ENCODE measurements around the gene MXD3.
A peak's percentile ranks its signal among the peaks of the same experiment; 100 is the strongest.
"Not testable (repeated sequence)": the region's sequence is repeated elsewhere in the genome, so short reads cannot be mapped to it uniquely, and the experiment has no call there.

MXD3 gene

DNA sequence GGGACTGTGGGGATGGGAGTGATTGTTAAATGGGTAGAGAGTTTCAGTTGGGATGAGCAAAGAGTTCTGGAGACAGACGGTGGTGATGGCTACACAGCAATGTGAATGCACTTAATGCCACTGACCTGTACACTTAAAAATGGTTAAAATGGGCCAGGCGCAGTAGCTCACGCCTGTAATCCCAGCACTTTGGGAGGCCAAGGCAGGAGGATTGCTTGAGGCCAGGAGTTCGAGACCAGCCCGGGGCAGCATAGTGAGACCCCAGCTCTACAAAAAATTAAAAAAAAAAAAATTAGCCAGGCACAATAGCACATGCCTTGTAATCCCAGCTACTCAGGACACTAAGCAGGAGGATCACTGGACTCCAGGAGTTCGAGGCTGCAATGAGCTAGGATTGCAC is 32.1 kb upstream of the MXD3 start:
- no peak for DNase-seq (ENCODE audit: low spot score)

DNA sequence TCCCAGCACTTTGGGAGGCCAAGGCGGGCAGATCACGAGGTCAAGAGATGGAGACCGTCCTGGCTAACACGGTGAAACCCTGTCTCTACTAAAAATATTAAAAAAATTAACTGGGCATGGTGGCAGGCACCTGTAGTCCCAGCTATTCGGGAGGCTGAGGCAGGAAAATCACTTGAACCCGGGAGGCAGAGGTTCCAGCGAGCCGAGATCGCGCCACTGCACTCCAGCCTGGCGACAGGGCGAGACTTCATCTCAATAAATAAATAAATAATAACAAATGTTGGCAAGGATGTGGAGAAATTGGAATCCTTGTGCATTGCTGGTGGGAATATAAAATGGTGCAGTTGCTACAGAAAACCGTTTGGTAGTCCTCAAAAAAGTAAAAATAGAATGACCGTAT is 31.3 kb upstream of the MXD3 start:
- not testable (repeated sequence) for DNase-seq (ENCODE audit: low spot score)

DNA sequence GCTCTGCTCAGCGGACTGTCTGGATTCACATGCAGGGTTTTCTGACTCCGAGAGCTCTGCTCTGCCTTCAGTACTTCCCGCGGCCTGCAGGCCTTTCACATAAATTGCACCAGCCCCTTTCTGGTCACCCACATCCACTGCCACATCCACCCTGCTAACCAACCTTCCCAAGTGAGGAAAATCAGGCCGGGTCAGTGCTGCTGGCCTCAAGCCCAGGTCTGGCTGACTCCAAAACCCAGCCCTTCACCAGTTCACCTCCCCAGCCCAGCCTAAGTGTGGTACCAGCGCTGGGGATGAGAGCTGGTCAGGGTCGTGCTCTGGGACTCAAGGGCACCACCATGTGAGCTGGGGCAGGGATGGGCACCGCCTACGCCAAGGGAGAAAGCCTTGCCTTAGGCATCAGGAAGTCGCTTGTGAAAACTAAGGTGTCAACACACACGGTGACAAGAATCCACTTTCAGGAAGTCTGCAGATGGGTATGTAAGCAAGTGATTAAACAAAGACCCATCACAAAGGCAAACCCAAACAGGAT is 27.5 kb upstream of the MXD3 start:
- no peak for DNase-seq (ENCODE audit: low spot score)

DNA sequence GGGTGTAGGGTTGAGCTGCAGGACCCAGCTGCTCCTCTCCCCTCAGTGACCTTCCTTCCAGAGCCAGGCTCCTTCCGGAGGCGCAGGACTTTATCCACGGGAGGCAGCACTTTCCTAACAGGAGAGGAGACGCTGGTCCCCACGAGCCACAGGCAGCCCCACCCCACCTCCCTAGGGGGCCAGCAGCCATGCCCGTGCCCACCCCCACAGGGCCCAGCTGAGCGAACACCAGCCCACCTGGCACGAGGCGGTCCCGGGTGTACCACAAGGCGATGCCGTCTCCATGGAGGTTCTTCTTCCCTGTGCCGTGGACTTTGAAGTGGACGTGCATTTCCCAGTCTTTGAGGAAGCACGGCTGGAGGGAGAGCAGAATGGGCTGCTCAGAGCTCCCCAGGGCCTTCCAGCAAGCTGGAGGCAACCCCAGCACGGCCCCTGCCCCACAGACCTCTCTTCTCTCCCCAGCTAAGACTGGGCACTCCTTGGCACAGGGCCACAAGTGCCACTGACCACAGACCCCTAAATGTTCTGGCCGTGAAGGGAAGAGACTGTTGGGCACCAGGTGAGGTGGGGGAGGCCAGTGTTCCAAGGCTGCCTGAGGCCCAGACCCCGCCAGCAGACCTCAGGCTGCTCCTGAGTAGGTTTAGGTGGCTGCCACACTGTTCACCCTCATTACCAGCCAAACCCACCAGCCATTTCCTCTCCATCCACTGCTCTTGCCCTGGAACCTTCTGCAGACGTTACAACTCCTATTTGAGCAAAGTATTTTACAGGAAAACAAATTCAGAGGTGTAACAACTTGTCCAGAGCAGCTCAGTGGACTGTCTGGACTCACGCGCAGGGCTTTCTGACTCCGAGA is 26.8 kb upstream of the MXD3 start:
- DNase-seq (ENCODE audit: low spot score): no peak

DNA sequence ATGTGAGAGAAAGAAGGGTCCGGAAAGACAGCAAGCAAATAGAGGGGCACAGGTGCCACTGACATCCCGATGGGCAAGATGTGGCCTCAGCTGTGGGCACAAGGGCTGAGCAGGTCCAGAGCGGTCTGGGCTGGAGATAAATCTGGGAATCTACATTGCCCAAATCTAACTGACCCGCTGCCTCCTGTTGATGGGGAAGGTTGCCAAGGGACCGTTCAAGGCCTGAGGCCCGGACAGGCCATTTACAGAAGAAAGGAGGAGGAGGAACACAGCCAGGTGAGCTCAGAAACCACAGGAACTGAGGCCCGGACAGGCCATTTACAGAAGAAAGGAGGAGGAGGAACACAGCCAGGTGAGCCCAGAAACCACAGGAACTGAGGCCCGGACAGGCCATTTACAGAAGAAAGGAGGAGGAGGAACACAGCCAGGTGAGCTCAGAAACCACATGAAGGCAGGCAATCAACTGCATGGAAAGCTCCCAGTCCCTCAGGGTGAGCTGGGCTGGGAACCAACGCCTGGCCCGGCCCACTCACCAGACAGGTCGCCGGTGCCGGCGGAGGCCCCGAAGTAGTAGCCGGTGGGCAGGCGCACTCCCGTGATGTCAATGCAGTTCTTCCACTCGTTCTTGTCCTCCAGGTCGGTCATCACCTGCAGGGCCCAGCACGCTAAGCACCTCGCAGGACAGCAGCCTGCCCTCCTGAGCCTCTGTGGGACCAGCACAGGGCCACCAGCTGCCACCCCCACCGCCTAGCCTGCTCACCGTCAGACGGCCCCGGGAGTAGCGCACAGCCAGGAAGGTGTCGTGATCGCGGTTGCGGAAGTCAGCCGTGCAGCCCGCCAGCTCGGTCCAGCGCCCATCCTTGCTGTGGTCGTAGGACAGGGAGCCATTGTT is 25.2 kb upstream of the MXD3 start:
- DNase-seq (ENCODE audit: low spot score): no peak

DNA sequence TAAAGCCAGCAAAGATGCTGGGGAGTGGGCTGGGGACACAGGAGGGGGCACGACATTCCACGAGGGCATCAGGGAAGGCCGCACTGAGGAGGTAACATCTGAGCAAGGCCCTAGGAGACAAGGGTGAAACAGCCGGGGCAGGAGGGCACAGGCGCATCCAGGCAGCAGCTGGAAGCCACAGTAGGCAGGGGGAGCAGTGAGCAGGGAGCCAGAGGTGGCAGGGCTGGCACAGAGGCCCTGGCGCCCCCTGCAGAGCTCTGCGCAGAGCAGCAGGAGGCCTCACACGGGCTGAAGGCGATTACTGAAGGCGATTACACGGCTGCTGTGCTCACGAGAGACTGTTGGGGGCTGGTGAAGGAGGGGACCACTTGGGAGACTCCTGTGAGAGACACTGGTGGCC is 24.4 kb upstream of the MXD3 start:
- DNase-seq (ENCODE audit: low spot score): peak; percentile 87

DNA sequence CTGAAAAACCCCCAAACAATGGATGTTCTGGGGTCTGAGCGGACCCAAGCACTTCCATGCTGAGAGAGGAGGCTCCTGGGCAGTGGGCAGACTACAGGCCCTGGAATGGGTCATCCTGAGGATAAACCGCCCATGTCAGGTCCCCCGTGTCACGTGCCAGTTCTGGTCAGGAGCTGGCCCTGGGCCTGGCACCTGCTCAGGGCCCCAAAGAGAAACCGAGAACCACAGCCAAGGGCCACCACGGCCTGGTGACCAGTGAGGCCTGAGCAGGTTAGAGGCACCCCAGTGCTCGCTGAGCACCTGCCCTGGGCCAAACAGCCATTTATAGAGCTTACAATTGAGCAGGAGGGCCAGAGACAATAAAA is 24.0 kb upstream of the MXD3 start:
- no peak for DNase-seq (ENCODE audit: low spot score)

DNA sequence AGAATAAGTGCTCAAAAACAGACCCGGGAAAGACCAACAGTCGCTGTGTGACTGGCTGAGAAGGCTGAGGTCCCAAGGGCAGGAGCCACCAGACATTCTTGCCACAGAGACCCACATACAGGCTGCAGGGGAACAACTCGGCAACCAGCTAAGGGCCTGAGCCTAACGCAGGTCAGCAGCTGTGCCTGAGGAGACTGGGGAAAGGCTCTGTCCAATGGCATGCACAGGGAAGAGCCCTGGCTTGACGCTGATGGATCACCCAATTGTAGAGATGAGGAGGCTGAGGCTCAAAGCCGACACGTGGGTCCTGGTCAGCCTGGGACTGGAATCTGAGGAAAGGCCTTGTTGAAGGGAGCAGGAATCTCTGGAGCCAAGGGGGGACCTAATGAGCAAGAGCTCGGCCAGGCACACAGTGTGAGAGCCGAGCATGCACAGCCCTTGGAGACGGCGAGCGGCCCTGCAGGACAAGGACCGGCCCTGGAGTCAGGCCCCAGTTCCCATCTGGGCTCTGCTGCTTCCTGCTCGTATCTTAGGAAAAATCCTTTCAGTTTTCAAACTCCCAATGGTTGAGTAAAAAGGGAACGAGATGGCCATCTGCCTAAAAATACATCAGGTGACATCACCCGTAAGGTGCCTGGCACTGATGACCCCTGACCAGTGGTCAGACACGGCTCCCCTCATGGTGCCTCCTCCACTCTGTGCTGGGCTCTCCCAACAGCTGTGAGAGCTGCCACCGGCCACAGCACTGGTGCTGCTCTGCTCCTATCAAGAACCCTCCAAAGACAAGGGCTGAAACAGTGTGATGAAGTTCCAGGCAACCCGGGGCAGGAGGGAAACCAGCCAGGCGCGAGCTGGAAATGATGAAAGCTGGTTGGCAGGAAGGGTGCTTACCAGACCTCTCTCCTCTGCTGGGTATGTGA is 23.3 kb upstream of the MXD3 start:
- no peak for DNase-seq (ENCODE audit: low spot score)

DNA sequence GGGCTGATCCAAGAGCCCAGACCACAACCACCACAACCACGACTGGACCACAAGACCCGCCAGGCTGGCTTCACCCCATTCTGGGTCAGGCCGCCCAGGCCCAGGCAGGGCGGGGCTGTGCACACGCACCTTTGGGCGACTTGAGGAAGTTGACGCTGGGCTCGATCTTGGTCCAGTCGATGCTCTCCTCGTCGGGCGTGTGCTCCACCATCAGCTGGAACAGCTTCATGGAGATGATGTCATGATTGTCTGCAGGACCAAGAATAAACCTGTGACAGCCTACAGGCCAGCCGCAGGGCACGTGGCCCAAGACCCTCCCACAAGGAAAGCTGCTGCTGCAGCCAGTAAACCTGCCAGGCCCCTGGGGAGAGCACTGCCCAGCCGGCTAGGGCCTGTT is 22.5 kb upstream of the MXD3 start:
- DNase-seq (ENCODE audit: low spot score): no peak

DNA sequence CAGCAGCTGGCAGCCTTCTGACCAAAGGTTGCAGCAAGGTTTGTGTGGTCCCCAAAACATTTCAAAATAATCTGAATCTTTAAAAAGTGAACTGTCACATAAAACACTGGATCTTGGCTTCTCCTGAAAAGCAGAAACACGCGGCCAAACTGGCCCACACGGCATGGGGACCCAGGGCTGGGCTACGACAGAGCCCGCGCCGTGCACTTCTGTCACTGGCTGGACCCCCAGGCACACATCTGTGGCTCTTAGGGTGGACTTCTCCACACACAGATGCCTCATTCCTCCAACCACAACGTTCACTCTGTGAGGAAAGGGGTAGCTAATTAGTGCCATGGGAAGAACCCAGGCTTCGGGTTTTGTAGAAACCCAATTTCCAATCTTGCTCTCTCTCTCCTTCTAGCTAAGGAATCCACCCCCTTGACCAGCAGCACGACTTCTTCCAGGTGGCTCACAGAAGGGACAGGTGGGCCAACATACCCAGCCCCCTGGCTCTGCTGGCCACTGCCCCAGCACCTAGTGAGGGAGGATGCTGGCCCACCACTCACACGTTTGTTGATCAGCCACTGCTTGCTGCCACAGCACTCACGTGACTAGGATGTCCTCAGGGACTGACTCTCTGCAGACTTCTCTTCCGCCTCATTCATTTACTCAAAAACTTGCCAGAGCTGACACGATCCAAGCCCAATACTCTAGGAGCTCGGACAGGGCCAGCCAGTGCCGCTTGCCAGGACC is 21.9 kb upstream of the MXD3 start:
- DNase-seq (ENCODE audit: low spot score): no peak

DNA sequence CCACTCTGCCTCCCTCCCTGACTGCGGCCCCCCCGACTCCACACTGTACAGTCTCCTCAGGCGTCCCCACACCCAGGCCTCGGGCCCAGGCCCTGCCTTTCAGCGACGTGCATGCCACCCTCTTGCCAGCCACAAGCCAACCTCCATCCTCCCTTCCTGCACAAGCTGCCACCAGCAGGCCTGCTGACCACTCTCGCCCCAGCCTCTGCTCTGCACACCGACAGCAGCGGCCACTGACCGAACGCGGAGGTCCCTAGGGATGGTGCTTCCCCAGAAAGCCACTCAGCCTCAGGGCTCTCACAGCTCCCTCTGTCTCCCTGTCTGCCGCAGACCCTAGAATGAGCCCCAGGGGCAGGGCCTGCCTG is 21.2 kb upstream of the MXD3 start:
- no peak for DNase-seq (ENCODE audit: low spot score)

DNA sequence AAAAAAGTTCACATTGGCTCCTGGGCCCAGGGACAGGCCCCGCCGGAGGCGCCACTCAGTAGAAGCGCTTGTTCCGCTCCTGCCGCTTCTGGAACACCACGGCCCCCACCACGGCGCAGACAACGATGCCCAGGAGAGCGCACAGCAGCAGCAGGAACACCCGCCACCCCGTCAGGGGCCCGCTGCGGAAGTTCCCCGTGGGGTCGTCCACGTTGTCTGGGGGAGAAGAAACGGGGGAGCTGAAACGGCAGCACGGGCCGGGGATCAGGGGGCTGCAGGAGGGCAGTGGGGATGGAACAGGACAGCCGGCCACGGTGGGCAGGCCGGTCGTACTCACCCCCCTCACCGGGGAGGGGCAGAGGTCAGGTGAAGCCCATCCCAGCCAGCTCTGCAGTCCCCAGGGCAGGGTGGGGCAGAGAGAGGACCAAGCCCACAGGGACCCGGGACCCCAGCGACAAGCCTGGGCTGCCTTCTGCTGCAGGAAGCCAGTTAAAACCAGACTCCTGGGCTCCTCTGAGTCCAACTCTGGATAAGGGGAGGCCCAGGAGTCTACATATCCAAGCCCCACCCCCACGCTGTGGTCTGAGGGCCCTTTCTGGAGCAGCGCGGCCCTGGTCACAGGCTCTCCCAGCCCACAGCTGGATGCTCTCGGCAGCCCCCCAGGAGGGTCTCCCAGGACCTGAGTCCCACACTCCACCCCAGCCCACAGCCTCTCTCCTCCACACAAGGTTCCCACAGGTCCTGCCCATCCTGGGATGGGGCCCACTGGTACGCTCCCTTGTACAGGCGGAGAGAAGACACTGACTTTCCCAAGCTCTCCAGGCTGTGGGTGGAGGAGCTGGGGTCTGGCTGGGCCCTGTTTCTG is 20.6 kb upstream of the MXD3 start:
- DNase-seq (ENCODE audit: low spot score): no peak

DNA sequence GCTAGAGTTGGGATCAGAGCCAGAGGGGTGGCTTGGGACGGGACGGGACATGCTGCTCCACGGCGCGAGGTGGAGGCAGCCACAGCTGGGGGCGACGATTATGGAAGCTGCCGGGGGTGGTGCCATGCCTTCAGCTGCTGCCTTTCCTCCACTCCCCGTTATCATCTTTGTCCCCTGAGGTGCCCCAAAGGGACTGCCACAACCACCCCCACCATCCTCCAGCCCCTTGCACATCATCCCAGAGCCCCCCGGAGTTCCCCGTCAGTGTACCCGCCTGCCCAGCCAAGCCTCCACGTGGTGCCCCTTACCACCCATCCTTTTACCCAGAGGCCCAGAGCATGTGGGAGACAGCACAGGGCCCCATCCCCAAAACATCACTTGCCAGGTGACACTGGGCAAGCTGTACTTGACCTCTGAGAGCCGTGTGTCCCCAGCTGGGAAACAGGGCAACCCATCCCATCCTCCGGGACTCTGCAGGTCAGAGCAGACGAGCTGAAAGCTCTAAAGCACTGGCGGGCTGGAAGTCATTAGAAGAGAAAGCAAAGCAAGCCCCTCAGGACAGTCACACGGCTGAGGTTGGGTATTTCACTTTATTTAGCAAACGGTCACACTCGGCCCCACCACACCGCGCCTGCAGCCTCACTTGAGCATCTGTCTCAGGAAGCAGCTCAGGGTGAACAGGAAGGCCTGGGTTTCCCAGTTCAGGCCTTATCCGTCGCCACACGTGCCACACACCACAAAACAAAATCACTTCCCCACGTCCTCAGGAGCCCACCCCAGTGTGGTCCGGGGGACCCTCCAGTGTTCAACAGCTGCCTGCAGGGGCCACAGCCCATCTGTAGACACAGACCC is 19.5 kb upstream of the MXD3 start:
- peak; percentile 12 for DNase-seq (ENCODE audit: low spot score)

DNA sequence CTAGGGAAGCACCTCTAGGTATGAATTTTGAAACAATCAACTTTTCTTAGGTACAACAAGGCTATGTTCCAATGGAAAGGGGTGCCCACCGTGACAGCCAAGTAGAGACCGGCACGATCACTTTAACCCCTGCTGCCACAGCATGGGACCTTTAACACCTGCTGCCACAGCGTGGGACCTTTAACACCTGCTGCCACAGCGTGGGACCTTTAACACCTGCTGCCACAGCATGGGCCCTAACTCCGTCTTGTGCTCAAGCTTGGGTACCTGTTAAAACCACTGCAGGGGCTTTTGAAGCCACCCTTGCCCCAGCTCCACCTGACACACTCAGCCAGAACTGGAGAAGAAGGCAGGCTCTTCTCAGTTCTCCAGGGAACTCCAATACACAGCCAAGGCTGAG is 18.2 kb upstream of the MXD3 start:
- no peak for DNase-seq (ENCODE audit: low spot score)

DNA sequence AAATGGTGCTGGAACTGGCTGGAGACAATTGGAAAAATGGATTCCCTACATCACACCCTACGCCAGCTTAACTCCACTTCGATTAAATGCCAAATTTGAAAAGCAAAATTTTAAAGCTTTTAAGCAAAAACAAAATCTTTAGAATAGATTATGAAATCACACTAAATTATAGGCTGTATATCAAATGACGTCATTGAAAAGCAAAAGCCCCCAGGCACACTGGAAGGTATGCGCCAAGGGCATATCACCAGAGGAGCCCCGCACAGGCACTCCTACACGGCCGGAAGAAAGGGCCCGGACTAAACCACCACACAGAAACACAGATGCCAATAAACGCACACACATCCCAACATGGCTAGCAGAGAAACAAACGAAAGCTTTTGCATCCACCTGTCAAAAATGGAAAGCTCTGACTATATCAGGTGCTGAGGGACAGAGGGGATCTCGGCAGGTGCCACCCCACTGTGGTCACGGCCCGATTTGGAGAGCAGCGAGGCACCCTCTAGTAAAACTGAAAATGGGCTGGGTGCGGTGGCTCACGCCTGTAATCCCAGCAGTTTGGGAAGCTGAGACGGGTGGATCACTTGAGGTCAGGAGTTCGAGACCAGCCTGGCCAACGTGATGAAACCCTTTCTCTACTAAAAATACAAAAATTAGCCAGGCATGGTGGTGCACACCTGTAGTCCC is 17.0 kb upstream of the MXD3 start:
- no peak for DNase-seq (ENCODE audit: low spot score)

DNA sequence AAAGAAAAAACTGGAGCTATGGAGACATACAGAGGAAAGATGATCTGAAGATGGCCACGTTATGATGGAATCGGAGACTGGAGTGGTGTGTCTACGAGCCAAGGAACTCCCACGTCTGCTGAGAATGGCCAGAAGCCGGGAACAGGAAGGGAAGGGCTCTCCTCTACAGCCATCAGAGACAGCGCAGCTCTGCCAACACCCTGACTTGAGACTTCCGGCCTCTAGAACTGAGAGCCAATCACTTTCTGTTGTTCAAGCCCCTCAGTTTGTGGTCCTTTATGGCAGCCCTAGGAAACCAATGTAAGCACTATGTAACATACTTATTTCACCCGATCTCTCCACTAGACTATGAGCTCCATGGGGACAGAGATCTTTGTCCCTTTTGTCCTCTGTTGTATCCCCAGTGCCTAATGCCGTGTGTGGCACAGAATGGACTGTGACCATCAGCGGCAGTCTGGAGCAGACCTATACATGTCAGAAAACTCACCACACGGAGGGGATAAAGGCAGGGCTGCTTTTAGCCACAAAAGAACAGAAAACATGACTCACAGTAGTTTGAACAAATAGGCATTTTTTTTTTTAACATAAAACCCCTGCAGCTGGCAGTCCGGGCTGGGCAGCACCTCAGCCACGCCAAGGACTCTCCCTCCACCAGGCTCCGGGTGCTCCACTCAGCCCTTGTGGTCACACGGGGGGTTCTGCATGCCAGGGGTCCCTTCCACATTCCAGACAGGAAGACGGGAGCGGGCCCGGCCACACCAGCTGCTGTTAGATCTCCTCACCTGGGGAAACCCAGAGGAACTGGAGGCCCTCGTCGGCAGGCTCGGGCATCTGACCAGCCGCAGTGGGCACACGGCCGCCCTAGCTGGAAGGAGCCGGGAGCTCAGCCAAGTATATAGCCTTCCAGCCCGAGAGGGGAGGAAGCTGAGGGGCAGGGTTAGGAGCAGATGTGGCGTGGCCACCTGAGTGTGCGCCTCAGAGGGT is 16.1 kb upstream of the MXD3 start:
- DNase-seq (ENCODE audit: low spot score): no peak

DNA sequence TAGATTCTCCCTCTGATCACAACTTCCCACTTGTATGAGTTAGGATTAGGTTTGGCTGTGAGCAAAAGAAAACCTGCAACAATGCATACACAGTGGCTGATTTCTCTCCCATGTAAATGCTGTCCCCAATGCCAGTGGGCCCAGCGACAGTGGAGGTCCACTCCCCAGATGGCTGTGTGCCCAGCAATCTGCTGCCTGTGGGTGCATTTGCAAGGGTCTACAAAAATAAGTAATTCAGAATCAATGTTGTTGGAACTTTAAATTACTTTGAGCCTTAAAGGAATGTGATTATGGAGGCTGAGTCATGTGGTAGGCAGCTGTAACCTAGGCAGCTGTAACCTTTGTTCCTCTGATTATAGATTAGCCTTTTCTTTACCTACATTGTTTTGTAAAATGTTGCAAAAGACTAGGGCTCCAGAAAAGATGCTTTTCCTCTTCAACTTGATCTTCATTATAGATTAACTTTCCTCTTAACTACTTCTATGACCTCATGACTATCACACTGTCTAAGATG is 14.2 kb upstream of the MXD3 start:
- no peak for DNase-seq (ENCODE audit: low spot score)
